Panc1 (cell line): ENCODE data around the gene UBE2L6.

ENCODE experiments used
- REST ChIP-seq, 2 experiments: IDR thresholded peaks; 2 replicates each; pipeline ENCODE4 v1.6.1; 2011 to 2012; ENCODE audit warnings: low read depth in 2 of 2, control low read depth in 1 of 2, low read length in 1 of 2, mild to moderate bottlenecking in 1 of 2, moderate library complexity in 1 of 2; ENCODE audit not compliant: insufficient read depth in 1 of 2
- SIN3A ChIP-seq: IDR thresholded peaks from 2 replicates; pipeline ENCODE4 v1.6.1; 2012; ENCODE audit warnings: low read depth, mild to moderate bottlenecking, low read length, moderate library complexity, borderline replicate concordance; ENCODE audit not compliant: insufficient read depth
- TF ChIP-seq, protein P1 (sequence below): fragments of 450-650 bp; IDR thresholded peaks from 2 replicates; pipeline ENCODE4 v1.5.1; 2017; ENCODE audit warnings: mild to moderate bottlenecking

- TF ChIP-seq, protein P1, sequence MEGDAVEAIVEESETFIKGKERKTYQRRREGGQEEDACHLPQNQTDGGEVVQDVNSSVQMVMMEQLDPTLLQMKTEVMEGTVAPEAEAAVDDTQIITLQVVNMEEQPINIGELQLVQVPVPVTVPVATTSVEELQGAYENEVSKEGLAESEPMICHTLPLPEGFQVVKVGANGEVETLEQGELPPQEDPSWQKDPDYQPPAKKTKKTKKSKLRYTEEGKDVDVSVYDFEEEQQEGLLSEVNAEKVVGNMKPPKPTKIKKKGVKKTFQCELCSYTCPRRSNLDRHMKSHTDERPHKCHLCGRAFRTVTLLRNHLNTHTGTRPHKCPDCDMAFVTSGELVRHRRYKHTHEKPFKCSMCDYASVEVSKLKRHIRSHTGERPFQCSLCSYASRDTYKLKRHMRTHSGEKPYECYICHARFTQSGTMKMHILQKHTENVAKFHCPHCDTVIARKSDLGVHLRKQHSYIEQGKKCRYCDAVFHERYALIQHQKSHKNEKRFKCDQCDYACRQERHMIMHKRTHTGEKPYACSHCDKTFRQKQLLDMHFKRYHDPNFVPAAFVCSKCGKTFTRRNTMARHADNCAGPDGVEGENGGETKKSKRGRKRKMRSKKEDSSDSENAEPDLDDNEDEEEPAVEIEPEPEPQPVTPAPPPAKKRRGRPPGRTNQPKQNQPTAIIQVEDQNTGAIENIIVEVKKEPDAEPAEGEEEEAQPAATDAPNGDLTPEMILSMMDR: no peak
- TF ChIP-seq SIN3A: no peak
- TF ChIP-seq REST (IDR thresholded peaks at IDR 0.05; ENCODE audit: insufficient read depth in 1 of 2, low read depth in 2 of 2, low read length in 1 of 2): no peak
Measured at GRCh38 chr11:57543593-57543992, 23.9 kb downstream of the UBE2L6 start.
